ENCODE data around the gene OBSCN. TPM values are rescaled to one million over a fixed set of nuclear protein-coding genes. Genes with fewer than 3 reads are reported as not detected.
"Not testable (repeated sequence)": the region's sequence is repeated elsewhere in the genome, so short reads cannot be mapped to it uniquely, and the experiment has no call there.

The OBSCN gene
- total RNA-seq, 1 experiment from 2014 or later: 29.1 TPM

- no peak overlapping the region for H3K9ac ChIP-seq (ENCODE audit: low read length)
- no peak overlapping the region for H3K27ac ChIP-seq (ENCODE audit: low read length)
- H2AFZ ChIP-seq (ENCODE audit: low read length): no peak overlapping the region
- no peak for TF ChIP-seq EZH2 (IDR thresholded peaks at IDR 0.05; ENCODE audit: low read length, unreplicated experiment)
- TF ChIP-seq EZH2phosphoT487 (IDR thresholded peaks at IDR 0.05; ENCODE audit: borderline replicate concordance, low read length): no peak
- no peak for TF ChIP-seq CTCF (conservative IDR thresholded peaks at IDR 0.05; ENCODE audit: low read depth, low read length)
- H3K36me3 ChIP-seq (ENCODE audit: low read depth, low read length): peaks cover 68% of the 10 kb centered on the region
- no peaks in the 10 kb centered on the region for H3K27me3 ChIP-seq (ENCODE audit: low read length)
- no peaks in the 10 kb centered on the region for H3F3A ChIP-seq (ENCODE audit: low read length, unreplicated experiment)
- no peak overlapping the region for H3K4me2 ChIP-seq (ENCODE audit: low read length)
- ATAC-seq: no peak
- H3K4me3 ChIP-seq (ENCODE audit: low read length): no peak overlapping the region
- H3K9me3 ChIP-seq (ENCODE audit: low read length): peaks cover 46% of the 10 kb centered on the region
- no peak for DNase-seq
- ChIA-PET POLR2A (ENCODE audit: unreplicated experiment) (no interaction called here), CTCF (no interaction called here)
- H3K9me2 ChIP-seq (replicated peaks; ENCODE audit: low read length): no peaks in the 10 kb centered on the region
- H4K20me1 ChIP-seq (ENCODE audit: low read length): no peaks in the 10 kb centered on the region
- H3K79me2 ChIP-seq (ENCODE audit: low read length): no peaks in the 10 kb centered on the region
- H3K4me1 ChIP-seq (ENCODE audit: insufficient read depth, low read length): no peaks in the 10 kb centered on the region
- intact Hi-C loops (cut with micrococcal nuclease): no loop called here
- no TSS peak for BruUV-seq (replicated peaks)
Observed at GRCh38 chr1:228246216-228246900, 38.5 kb downstream of the OBSCN start.

- H3K36me3 ChIP-seq (ENCODE audit: low read depth, low read length): peaks cover 38% of the 10 kb centered on the region
- H3K9me3 ChIP-seq (ENCODE audit: low read length): peaks cover 14% of the 10 kb centered on the region
- H3K4me2 ChIP-seq (ENCODE audit: low read length): no peak overlapping the region
- H3K27ac ChIP-seq (ENCODE audit: low read length): no peak overlapping the region
- ATAC-seq: no peak
- no peaks in the 10 kb centered on the region for H3F3A ChIP-seq (ENCODE audit: low read length, unreplicated experiment)
- H3K4me3 ChIP-seq (ENCODE audit: low read length): no peak overlapping the region
- DNase-seq: no peak
- H3K27me3 ChIP-seq (ENCODE audit: low read length): no peaks in the 10 kb centered on the region
- H4K20me1 ChIP-seq (ENCODE audit: low read length): no peaks in the 10 kb centered on the region
- ChIA-PET POLR2A (ENCODE audit: unreplicated experiment) (no interaction called here), CTCF (no interaction called here)
- H2AFZ ChIP-seq (ENCODE audit: low read length): no peak overlapping the region
- no peaks in the 10 kb centered on the region for H3K9me2 ChIP-seq (replicated peaks; ENCODE audit: low read length)
- no peaks in the 10 kb centered on the region for H3K4me1 ChIP-seq (ENCODE audit: insufficient read depth, low read length)
- no peak for TF ChIP-seq EZH2phosphoT487 (IDR thresholded peaks at IDR 0.05; ENCODE audit: borderline replicate concordance, low read length)
- no peak for TF ChIP-seq CTCF (conservative IDR thresholded peaks at IDR 0.05; ENCODE audit: low read depth, low read length)
- TF ChIP-seq EZH2 (IDR thresholded peaks at IDR 0.05; ENCODE audit: low read length, unreplicated experiment): no peak
- H3K9ac ChIP-seq (ENCODE audit: low read length): no peak overlapping the region
- BruUV-seq (replicated peaks): no TSS peak
- no peaks in the 10 kb centered on the region for H3K79me2 ChIP-seq (ENCODE audit: low read length)
- intact Hi-C loops (cut with micrococcal nuclease): no loop called here
Observed at GRCh38 chr1:228249513-228250305, 41.9 kb downstream of the OBSCN start.

GRCh38 chr1:228252476-228252875 lies 44.6 kb downstream of the OBSCN start:
- H3K9me2 ChIP-seq (replicated peaks; ENCODE audit: low read length); DNase-seq; H3K4me1 ChIP-seq (ENCODE audit: insufficient read depth, low read length); BruUV-seq (replicated peaks); H4K20me1 ChIP-seq (ENCODE audit: low read length); H2AFZ ChIP-seq (ENCODE audit: low read length); H3K79me2 ChIP-seq (ENCODE audit: low read length); CTCF ChIA-PET; H3K27me3 ChIP-seq (ENCODE audit: low read length); H3F3A ChIP-seq (ENCODE audit: low read length, unreplicated experiment); ATAC-seq; H3K9me3 ChIP-seq (ENCODE audit: low read length); H3K9ac ChIP-seq (ENCODE audit: low read length); intact Hi-C loops (cut with micrococcal nuclease); POLR2A ChIA-PET (ENCODE audit: unreplicated experiment); H3K4me3 ChIP-seq (ENCODE audit: low read length); H3K27ac ChIP-seq (ENCODE audit: low read length); H3K4me2 ChIP-seq (ENCODE audit: low read length): not testable (repeated sequence)
- H3K36me3 ChIP-seq (ENCODE audit: low read depth, low read length): peaks cover 10% of the 10 kb centered on the region

Data from PC-3 (cell line).